Spleen (tissue), 11 donors: ENCODE measurements around the gene TPPP. TPM values are rescaled to one million over a fixed set of nuclear protein-coding genes. Genes with fewer than 3 reads are reported as not detected.
"Not testable (repeated sequence)": the region's sequence is repeated elsewhere in the genome, so short reads cannot be mapped to it uniquely, and the experiment has no call there.

Experiments
- DNase-seq: peaks from one replicate; pipeline ENCODE4 v3.0.0-alpha.2; 2020
- H3K27ac ChIP-seq, 8 donors: fragments of 200-600 bp; sonication (generic) in 7 of 8; 1 replicate in 4 of 8; 2 replicates in 4 of 8; pipeline versions ENCODE4 v1.5.0 to v1.8.0; 2016 to 2021; ENCODE audit warnings: inconsistent platforms in 4 of 8, mild to moderate bottlenecking in 4 of 8, moderate library complexity in 1 of 8
- H3K27me3 ChIP-seq, 7 donors: fragments of 200-600 bp; sonication (generic) in 6 of 7; replicated peaks in 1 of 7; 1 replicate in 4 of 7; 2 replicates in 3 of 7; pipeline versions ENCODE4 v1.5.0 to v1.8.0; 2016 to 2021; ENCODE audit warnings: inconsistent platforms in 3 of 7, mild to moderate bottlenecking in 1 of 7
- H3K36me3 ChIP-seq, 6 donors: fragments of 200-600 bp; sonication (generic) in 5 of 6; 1 replicate in 4 of 6; 2 replicates in 2 of 6; pipeline versions ENCODE4 v1.5.0 to v1.8.0; 2016 to 2021; ENCODE audit warnings: inconsistent platforms in 2 of 6
- H3K4me1 ChIP-seq, 6 donors: fragments of 200-600 bp; sonication (generic) in 5 of 6; 1 replicate in 3 of 6; 2 replicates in 3 of 6; pipeline versions ENCODE4 v1.5.0 to v1.8.0; 2016 to 2021; ENCODE audit warnings: inconsistent platforms in 3 of 6
- H3K4me3 ChIP-seq, 8 donors: fragments of 200-600 bp; sonication (generic) in 7 of 8; 1 replicate in 4 of 8; 2 replicates in 4 of 8; pipeline versions ENCODE4 v1.5.0 to v1.8.0; 2016 to 2021; ENCODE audit warnings: inconsistent platforms in 4 of 8, mild to moderate bottlenecking in 4 of 8, moderate library complexity in 2 of 8
- H3K9me3 ChIP-seq, 8 donors: fragments of 200-600 bp; sonication (generic) in 7 of 8; 1 replicate in 4 of 8; 2 replicates in 4 of 8; pipeline versions ENCODE4 v1.5.0 to v1.8.0; 2016 to 2021; ENCODE audit warnings: inconsistent platforms in 4 of 8
- POLR2A ChIP-seq, 3 donors: fragments of 450-650 bp; IDR thresholded peaks; one replicate each; pipeline ENCODE4 v1.5.1; 2017; ENCODE audit warnings: antibody characterized with exemption in 3 of 3, mild to moderate bottlenecking in 1 of 3
- POLR2AphosphoS5 ChIP-seq, 3 donors: sonication (generic); formaldehyde crosslinking; IDR thresholded peaks; one replicate each; pipeline ENCODE4 v1.5.1; 2017; ENCODE audit warnings: antibody characterized with exemption in 3 of 3
- WGBS, 5 donors: extraction: QIAGEN DNeasy Blood & Tissue Kit in 3 of 5; methylation state at CpG; one replicate each; pipeline versions ENCODE4 v1.1.5 to v1.1.7; 2013 to 2018; 5-methylcytosine and 5-hydroxymethylcytosine counted together
- intact Hi-C: fragments of 100-400 bp; cut with DNase I; formaldehyde crosslinking; loops from one replicate; pipeline ENCODE4 v1.15.0; 2023; ENCODE audit warnings: low total_unique reads
- polyA plus RNA-seq, 3 donors: library from polyadenylated mRNA; stranded (reverse); fragments of 200-250 nt; gene quantifications; one replicate each; pipeline ENCODE4 v1.2.1, GENCODE V29; 2013
- total RNA-seq, 7 donors: library from RNA; depleted of rRNA in 3 of 7; stranded (reverse); fragments of >200 nt in 3 of 7; fragmentation: NEBNext Ultra II Directional in 4 of 7; extraction: Animal tissue kit (Norgen Biotek cat#: 25700) in 4 of 7; gene quantifications; one replicate each; pipeline versions ENCODE4 v1.1.0 to v1.2.1, GENCODE V29; 2016 to 2021
- TF ChIP-seq, protein P1 (sequence below), 11 experiments: fragments of 200-600 bp in 7 of 11; fragments of 450-650 bp in 4 of 11; sonication (generic) in 4 of 11; IDR thresholded peaks in 8 of 11; conservative IDR thresholded peaks in 3 of 11; 1 replicate in 7 of 11; 2 replicates in 4 of 11; pipeline versions ENCODE4 v1.4.0 to v1.8.0; 2016 to 2021; ENCODE audit warnings: antibody characterized with exemption in 11 of 11, inconsistent platforms in 4 of 11, mild to moderate bottlenecking in 1 of 11
- donor health status: healthy with polysubstance abuse.
- donor health status: DM: no; HTN: no; CAD: no; lungs with moderate emphysema.
- donor health status: DM: no; HTN: no; CAD: no.
- donor health status: Bipolar disorder and iron deficiency.
- donor health status: healthy.
- donor health status: DM: no; HTN: no; CAD: no.
- donor health status: DM: yes; HTN: yes; CAD: no.

The TPPP gene
- total and polyA plus RNA-seq, 10 donors, result 0.30 to 12.2 (median 3.9) TPM

DNA sequence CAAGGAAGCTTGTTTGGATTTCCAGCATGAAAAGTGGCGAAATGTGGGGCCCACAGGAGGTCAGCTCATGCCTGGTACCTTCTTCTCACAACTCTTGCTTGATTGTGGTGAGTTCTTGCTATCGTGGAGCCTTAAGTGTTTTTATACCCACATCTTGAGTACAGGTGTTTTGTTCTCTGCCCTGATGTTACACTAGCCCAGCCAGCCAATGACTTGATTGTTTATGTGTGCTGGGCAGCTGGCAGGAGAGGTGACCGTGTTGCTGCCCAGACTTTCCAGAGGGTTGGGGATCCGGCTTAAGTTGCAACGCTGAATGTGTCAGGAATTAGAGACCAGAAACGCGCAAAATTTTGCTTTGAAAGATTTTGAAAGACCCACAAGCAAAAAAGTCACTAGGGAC is 24.0 kb upstream of the TPPP start:
- no peak overlapping the region for H3K4me3 ChIP-seq
- H3K9me3 ChIP-seq, result peaks cover 10 to 31% (median 23%) of the 10 kb centered on the region in 8 donors
- TF ChIP-seq POLR2AphosphoS5 (IDR thresholded peaks at IDR 0.05), result no peak
- TF ChIP-seq, protein P1, sequence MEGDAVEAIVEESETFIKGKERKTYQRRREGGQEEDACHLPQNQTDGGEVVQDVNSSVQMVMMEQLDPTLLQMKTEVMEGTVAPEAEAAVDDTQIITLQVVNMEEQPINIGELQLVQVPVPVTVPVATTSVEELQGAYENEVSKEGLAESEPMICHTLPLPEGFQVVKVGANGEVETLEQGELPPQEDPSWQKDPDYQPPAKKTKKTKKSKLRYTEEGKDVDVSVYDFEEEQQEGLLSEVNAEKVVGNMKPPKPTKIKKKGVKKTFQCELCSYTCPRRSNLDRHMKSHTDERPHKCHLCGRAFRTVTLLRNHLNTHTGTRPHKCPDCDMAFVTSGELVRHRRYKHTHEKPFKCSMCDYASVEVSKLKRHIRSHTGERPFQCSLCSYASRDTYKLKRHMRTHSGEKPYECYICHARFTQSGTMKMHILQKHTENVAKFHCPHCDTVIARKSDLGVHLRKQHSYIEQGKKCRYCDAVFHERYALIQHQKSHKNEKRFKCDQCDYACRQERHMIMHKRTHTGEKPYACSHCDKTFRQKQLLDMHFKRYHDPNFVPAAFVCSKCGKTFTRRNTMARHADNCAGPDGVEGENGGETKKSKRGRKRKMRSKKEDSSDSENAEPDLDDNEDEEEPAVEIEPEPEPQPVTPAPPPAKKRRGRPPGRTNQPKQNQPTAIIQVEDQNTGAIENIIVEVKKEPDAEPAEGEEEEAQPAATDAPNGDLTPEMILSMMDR (IDR thresholded peaks at IDR 0.05 in 8 of 11, conservative IDR thresholded peaks at IDR 0.05 in 3 of 11), result no peak
- TF ChIP-seq POLR2A (IDR thresholded peaks at IDR 0.05), result no peak
- intact Hi-C loops, result no loop called here
- peaks cover 0 to 11% (median 0%) of the 10 kb centered on the region in 7 donors for H3K27me3 ChIP-seq
- no peak overlapping the region for H3K27ac ChIP-seq
- H3K4me1 ChIP-seq, result no peaks in the 10 kb centered on the region
- DNase-seq, result no peak
- no peaks in the 10 kb centered on the region for H3K36me3 ChIP-seq
- 63 to 79% (median 74%) methylated on average over 6 to 7 of the region's 7 CpGs for WGBS, 5 donors

DNA sequence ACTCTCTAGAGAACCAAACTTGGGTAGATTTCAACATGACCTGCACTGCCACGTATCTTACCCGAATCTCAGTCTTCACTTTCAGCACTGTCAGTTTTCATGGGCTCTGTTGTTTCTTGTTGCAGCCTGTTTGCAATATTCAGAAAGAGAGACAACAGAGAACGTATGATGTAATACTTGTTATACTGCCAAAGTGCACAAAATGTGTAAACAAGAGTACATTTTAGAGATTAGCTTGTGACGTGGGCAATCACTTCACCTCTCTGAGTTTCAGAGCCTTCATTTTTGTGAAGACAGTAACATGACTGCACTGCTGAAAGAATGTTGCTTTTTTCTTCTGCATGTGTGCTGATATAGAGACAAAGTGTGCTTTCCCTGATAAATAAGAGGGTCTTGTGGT is 23.6 kb upstream of the TPPP start:
- H3K36me3 ChIP-seq, H3K4me1 ChIP-seq, intact Hi-C loops, DNase-seq, H3K4me3 ChIP-seq, H3K27ac ChIP-seq: not testable (repeated sequence)
- WGBS, 5 donors, result 80 to 91% (median 86%) methylated on average over 4 of the region's 4 CpGs
- H3K9me3 ChIP-seq, result peaks cover 10 to 31% (median 23%) of the 10 kb centered on the region in 8 donors
- H3K27me3 ChIP-seq, result peaks cover 0 to 11% (median 0%) of the 10 kb centered on the region in 7 donors

DNA sequence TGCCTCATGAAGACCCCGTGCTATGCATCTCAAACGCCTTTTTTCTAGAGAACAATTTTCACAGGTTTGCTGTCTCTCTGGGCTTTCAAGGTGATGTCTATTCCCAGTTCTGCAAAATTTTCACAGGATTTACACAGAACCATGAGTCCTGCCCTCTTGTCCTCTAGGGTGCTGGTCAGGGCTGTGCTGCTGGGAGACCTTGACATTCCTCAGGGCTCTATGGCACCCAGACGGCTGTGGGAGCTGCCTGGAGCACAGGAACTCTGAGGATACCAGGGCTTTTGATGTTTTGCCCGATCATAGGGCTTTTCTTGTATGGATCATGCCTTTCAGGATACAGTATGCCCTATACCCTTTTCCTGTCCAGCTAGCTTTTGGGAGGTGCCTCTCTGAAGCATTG is 22.5 kb upstream of the TPPP start:
- H3K4me3 ChIP-seq, DNase-seq, H3K27ac ChIP-seq, H3K4me1 ChIP-seq, H3K36me3 ChIP-seq, intact Hi-C loops: not testable (repeated sequence)
- H3K9me3 ChIP-seq, result peaks cover 10 to 28% (median 22%) of the 10 kb centered on the region in 8 donors
- WGBS, 5 donors, result 68 to 93% (median 79%) methylated on average over 2 to 4 of the region's 4 CpGs
- peaks cover 0 to 11% (median 0%) of the 10 kb centered on the region in 7 donors for H3K27me3 ChIP-seq

DNA sequence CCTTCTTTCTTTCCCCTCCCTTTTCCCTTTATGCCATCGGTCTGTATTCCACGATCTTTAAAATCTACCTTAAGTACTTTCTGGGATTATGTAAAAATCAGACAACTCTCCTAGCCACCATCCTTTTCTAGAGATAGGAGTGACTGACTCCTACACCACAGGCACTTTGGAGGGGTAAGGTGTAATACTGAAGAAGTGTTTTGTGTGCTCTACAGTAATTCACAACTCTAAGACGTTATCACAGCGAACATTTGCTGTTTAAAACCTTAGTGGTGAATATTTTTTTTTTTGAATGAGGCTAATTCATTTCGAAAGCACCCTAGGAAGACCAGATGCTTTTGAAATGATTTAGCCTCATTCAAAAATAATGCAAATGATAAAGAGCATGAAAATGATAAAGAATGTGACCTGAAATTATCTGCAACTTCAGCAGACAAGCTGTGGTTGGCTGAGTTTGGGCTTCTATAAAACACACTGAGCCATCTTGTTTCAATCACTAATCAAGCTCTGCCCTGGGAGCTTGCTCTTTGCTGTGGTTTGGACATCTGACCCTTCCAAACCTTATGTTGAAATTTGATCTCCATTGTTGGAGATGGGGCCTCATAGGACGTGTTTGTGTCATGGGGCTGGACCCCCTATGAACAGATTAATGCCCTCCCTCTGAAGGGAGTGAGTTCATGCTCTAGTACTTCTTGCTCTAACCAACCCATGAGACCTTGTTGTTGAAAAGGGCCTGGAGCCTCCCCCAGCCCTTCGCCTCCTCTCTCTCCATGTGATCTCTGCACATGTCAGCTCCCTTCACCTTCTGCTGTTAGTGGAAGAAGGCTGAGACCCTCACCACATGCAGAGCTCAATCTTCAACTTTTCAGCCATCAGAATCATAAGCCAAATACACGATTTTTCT is 21.3 kb upstream of the TPPP start:
- Histone ChIP-seq H3K9me3 (peaks cover 0 to 16% (median 11%) of the 10 kb centered on the region in 8 donors), H3K27me3 (peaks cover 0 to 11% (median 0%) of the 10 kb centered on the region in 7 donors)
- H3K4me3 ChIP-seq, DNase-seq, H3K36me3 ChIP-seq, intact Hi-C loops, H3K27ac ChIP-seq, H3K4me1 ChIP-seq: not testable (repeated sequence)
- WGBS, 5 donors, result 54 to 82% (median 75%) methylated on average over 5 to 8 of the region's 8 CpGs

DNA sequence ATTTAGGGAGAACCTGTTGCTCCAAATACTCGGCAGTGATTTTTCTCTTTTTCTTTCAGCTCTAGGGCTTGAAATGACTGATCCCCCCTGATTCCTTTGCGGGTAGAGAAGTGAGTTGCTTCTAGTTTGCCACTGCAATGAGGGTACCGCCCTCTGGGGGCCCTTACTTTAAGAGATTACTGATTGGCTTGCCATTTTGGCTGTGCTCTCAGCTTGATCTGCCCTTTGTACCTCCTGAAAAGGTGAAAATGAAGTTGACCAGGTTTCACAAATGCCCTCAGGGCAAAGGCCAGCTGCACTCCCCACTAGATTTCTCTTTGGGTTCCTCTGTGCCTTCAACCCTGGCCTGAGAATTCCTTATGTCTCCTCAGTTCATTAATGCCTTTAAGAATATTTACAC is 20.5 kb upstream of the TPPP start:
- H3K9me3 ChIP-seq, result not testable (repeated sequence)
- WGBS, 5 donors, result 47 to 66% (median 54%) methylated on average over 2 to 3 of the region's 3 CpGs

DNA sequence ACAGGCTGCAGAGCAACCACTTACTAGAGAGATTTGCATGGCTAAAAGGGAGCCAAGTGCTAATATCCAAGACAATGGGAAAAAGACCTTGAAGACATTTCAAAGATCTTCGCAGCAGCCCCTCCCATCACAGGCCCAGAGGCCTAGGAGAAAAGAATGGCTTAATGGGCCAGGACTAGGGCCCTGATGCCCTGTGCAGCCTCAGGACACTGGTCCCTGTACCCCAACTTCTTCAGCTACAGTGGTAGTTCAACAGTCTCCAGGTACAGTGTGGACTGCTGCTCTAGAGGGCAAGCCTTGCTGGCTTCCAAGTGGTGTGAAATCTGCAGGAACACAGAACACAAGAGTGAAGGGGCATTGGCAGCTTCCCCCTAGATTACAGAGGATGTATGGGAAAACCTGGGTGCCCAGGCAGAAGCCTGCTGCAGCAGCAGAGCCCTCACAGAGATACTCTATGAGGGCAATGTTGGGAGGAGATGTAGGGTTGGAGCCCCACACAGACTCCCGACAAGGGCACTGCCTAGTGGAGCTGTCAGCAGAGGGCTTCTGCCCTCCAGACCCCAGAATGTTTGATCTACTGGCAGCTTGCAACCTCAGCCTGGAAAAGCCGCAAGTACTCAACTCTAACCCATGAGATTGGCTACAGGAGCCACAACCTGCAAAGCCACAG is 15.8 kb upstream of the TPPP start:
- H3K4me3 ChIP-seq, intact Hi-C loops: not testable (repeated sequence)

More for the DNA sequence above, 20.5 kb upstream of the TPPP start:
- DNase-seq, intact Hi-C loops, H3K4me3 ChIP-seq, H3K27ac ChIP-seq, H3K36me3 ChIP-seq, H3K4me1 ChIP-seq: not testable (repeated sequence)
- peaks cover 0 to 11% (median 0%) of the 10 kb centered on the region in 7 donors for H3K27me3 ChIP-seq

DNA sequence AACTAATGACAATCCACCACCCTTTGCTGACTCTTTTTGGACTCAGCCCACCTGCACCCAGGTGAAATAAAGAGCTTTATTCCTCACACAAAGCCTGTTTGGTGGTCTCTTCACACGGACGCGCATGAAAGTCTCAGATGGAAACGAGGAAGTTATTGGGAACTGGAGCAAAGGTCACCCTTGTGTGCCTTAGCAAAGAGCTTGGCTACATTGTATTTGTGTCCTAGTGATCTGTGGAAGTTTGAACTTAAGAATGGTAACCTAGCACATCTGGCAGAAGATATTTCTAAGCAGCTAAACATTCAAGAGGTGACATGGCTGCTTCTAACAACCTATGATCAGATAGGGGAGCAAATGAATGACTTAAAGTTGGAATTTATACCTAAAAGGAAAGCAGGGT is 15.2 kb upstream of the TPPP start:
- H3K4me3 ChIP-seq, H3K27ac ChIP-seq, H3K9me3 ChIP-seq, H3K4me1 ChIP-seq, H3K27me3 ChIP-seq, H3K36me3 ChIP-seq, DNase-seq, intact Hi-C loops: not testable (repeated sequence)
- WGBS, 5 donors, result 80 to 86% (median 84%) methylated on average over 4 of the region's 4 CpGs

More for the DNA sequence above, 15.8 kb upstream of the TPPP start:
- H3K36me3 ChIP-seq, H3K27ac ChIP-seq, H3K27me3 ChIP-seq, H3K4me1 ChIP-seq, DNase-seq, H3K9me3 ChIP-seq: not testable (repeated sequence)
- WGBS, 5 donors, result 88 to 95% (median 90%) methylated on average over 2 to 3 of the region's 3 CpGs

DNA sequence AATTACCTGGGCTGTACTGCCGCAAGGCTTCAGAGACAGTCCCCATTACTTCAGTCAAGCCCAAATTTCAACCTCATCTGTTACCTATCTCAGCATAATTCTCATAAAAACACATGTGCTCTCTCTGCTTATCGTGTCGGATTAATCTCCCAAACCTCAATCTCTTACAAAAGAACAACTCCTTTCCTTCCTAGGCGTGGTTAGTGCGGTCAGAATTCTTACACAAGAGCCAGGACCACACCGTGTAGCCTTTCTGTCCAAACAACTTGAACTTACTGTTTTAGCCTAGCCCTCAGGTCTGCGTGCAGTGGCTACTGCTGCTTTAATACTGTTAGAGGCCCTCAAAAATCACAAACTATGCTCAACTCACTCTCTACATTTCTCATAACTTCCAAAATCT is 13.0 kb upstream of the TPPP start:
- H3K36me3 ChIP-seq, H3K9me3 ChIP-seq, H3K27me3 ChIP-seq, H3K27ac ChIP-seq, DNase-seq, H3K4me1 ChIP-seq, H3K4me3 ChIP-seq, intact Hi-C loops: not testable (repeated sequence)
- 33 to 68% (median 59%) methylated on average over 7 of the region's 7 CpGs for WGBS, 5 donors

DNA sequence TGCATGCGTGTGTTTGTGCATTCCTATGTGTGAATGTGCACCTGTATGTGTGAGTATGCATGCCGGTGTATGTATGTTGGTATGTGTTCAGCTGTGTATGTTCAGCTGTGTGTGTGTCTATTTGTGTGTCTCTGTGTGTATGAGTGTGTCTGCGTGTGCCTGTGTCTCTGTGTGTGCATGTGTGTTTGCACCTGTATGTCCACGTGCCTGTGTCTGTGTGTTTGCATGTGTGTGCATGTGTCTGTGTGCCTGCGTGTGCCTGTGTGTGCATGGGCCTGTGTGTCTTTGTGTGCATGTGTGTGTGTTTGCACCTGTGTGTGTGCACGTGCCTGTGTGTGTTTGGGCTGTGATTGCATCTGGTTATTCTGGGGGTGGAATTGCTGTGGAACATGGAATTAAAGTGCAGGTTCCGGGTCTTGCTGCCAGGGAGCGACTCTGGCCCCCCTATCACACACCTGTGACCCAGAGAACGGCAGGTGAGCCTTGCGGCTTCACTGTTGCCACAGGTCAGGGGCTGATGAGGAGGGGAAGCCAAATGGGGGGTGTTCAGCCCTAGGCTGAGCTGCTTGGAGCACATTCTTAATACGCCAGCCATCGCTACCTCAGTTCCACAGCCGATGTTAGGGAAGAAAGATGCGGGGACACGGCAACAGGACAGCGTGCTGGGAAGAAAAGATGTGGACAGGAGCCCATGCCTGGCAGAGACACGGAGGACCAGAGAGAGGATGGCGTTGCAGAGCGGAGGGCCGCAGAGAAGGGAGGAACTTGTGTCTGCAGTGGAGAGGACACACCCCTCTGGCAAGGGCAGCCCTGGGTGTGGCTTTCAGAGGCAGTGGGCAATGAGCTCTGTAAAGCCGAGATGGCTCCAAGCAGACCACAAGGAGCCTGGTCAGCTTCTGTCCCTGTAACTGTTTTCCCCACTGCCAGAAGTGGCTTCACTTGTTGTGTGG is 3.9 kb upstream of the TPPP start:
- DNase-seq, H3K4me3 ChIP-seq, intact Hi-C loops, H3K36me3 ChIP-seq, H3K27ac ChIP-seq: not testable (repeated sequence)
- 82 to 92% (median 84%) methylated on average over 14 to 20 of the region's 21 CpGs for WGBS, 5 donors
- Histone ChIP-seq H3K27me3 (peaks cover 0 to 18% (median 0%) of the 10 kb centered on the region in 7 donors), H3K9me3 (peaks cover 0 to 12% (median 3%) of the 10 kb centered on the region in 8 donors), H3K4me1 (peaks cover 0 to 12% (median 5%) of the 10 kb centered on the region in 6 donors)
